Measurements from ENCODE around the gene DNM1. TPM values are rescaled to one million over a fixed set of nuclear protein-coding genes. Genes with fewer than 3 reads are reported as not detected.

The DNM1 gene
- total RNA-seq, 2 experiments from 2014 or later = 0.35 to 1.8 TPM

DNA sequence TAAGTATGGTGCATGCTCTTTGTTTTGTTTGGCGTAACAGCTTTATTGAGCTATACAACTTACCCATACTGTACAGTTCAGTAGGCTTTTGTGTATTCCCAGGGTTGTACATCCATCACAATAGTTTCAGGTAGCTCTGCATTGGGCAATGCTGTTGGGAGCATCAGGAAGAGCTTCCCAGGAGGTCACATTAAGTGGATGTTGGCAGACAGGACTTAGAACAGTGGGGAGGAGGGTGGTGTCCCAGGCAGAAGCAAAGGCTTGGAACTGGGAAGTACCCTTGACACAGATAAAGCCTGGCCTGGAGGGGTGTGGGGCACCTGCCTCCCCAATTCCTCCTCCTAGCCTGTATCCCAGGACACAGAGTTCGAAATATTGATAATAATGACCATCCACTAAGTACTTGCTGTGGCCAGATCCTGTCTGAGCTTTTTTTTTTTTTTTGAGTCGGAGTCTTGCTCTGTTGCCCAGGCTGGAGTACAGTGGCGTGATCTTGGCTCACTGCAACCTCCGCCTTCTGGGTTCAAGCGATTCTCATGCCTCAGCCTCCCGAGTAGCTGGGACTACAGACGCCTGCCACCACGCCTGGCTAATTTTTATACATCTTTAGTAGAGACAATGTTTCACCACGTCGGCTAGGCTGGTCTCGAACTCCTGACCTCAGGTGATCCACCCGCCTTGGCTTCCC lies 41.8 kb upstream of the DNM1 start:
- intact Hi-C loops (cut with micrococcal nuclease; ENCODE audit: unreplicated experiment) = no loop called here
- peak overlapping the region; percentile 99 for H3K4me3 ChIP-seq (ENCODE audit: low read depth, low read length, poor library complexity, severe bottlenecking)
- POLR2A ChIA-PET = interaction anchor here (0.5 to 0.9 kb wide), 2 partner anchors 10 to 165 kb away, joined by 4 to 5 read pairs; no protein-coding TSS in a partner anchor

GRCh38 chr9:128162215-128163026 lies 40.8 kb upstream of the DNM1 start:
- H3K79me2 ChIP-seq (ENCODE audit: insufficient read depth, low read depth, low read length) = peaks cover 4% of the 10 kb centered on the region; the same call in 1 of the 2 replicates
- POLR2A ChIA-PET = interaction anchor here (0.5 kb wide), 1 partner anchor 166 kb away, joined by 4 read pairs; no protein-coding TSS in a partner anchor
- intact Hi-C loops (cut with micrococcal nuclease; ENCODE audit: unreplicated experiment) = no loop called here
- H3K4me3 ChIP-seq (ENCODE audit: low read depth, low read length, poor library complexity, severe bottlenecking) = no peak overlapping the region
- H3K9me3 ChIP-seq (ENCODE audit: low read length) = no peaks in the 10 kb centered on the region
- CTCF ChIA-PET (ENCODE audit: unreplicated experiment) = no interaction called here
- peaks cover 14% of the 10 kb centered on the region for H3K4me1 ChIP-seq (ENCODE audit: insufficient read depth, low read length, poor library complexity, severe bottlenecking)
- no peak overlapping the region for H3K27ac ChIP-seq (ENCODE audit: low read depth, low read length, poor library complexity, severe bottlenecking)
- H4K20me1 ChIP-seq (ENCODE audit: insufficient read depth, low read length) = no peaks in the 10 kb centered on the region
- BruUV-seq (replicated peaks) = no TSS peak
- H3K36me3 ChIP-seq (ENCODE audit: insufficient read depth, low read length) = peaks cover 47% of the 10 kb centered on the region
- H2AFZ ChIP-seq (ENCODE audit: low read length) = no peak overlapping the region
- no peak overlapping the region for H3K4me2 ChIP-seq (ENCODE audit: low read length)
- no peak for DNase-seq (ENCODE audit: low spot score)
- TF ChIP-seq EZH2phosphoT487 (IDR thresholded peaks at IDR 0.05; ENCODE audit: borderline replicate concordance, low read depth, low read length) = no peak
- no peaks in the 10 kb centered on the region for H3K9me2 ChIP-seq (ENCODE audit: insufficient read depth, low read length)

More for the DNA sequence above, 41.8 kb upstream of the DNM1 start:
- H3K4me1 ChIP-seq (ENCODE audit: insufficient read depth, low read length, poor library complexity, severe bottlenecking) = peaks cover 14% of the 10 kb centered on the region
- no peak for TF ChIP-seq EZH2phosphoT487 (IDR thresholded peaks at IDR 0.05; ENCODE audit: borderline replicate concordance, low read depth, low read length)
- TF ChIP-seq, protein P1, sequence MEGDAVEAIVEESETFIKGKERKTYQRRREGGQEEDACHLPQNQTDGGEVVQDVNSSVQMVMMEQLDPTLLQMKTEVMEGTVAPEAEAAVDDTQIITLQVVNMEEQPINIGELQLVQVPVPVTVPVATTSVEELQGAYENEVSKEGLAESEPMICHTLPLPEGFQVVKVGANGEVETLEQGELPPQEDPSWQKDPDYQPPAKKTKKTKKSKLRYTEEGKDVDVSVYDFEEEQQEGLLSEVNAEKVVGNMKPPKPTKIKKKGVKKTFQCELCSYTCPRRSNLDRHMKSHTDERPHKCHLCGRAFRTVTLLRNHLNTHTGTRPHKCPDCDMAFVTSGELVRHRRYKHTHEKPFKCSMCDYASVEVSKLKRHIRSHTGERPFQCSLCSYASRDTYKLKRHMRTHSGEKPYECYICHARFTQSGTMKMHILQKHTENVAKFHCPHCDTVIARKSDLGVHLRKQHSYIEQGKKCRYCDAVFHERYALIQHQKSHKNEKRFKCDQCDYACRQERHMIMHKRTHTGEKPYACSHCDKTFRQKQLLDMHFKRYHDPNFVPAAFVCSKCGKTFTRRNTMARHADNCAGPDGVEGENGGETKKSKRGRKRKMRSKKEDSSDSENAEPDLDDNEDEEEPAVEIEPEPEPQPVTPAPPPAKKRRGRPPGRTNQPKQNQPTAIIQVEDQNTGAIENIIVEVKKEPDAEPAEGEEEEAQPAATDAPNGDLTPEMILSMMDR (conservative IDR thresholded peaks at IDR 0.05; ENCODE audit: low read length) = no peak
- H3K9me3 ChIP-seq (ENCODE audit: low read length) = no peaks in the 10 kb centered on the region
- no peak overlapping the region for H2AFZ ChIP-seq (ENCODE audit: low read length)
- no peaks in the 10 kb centered on the region for H4K20me1 ChIP-seq (ENCODE audit: insufficient read depth, low read length)
- H3K4me2 ChIP-seq (ENCODE audit: low read length) = peak overlapping the region; percentile 95
- CTCF ChIA-PET (ENCODE audit: unreplicated experiment) = no interaction called here
- no peaks in the 10 kb centered on the region for H3K9me2 ChIP-seq (ENCODE audit: insufficient read depth, low read length)
- DNase-seq (ENCODE audit: low spot score) = no peak
- TSS peak; percentile 71 for BruUV-seq (replicated peaks)
- no peak overlapping the region for H3K27ac ChIP-seq (ENCODE audit: low read depth, low read length, poor library complexity, severe bottlenecking)
- peaks cover 4% of the 10 kb centered on the region; the same call in 1 of the 2 replicates for H3K79me2 ChIP-seq (ENCODE audit: insufficient read depth, low read depth, low read length)
- peaks cover 37% of the 10 kb centered on the region for H3K36me3 ChIP-seq (ENCODE audit: insufficient read depth, low read length)

DNA sequence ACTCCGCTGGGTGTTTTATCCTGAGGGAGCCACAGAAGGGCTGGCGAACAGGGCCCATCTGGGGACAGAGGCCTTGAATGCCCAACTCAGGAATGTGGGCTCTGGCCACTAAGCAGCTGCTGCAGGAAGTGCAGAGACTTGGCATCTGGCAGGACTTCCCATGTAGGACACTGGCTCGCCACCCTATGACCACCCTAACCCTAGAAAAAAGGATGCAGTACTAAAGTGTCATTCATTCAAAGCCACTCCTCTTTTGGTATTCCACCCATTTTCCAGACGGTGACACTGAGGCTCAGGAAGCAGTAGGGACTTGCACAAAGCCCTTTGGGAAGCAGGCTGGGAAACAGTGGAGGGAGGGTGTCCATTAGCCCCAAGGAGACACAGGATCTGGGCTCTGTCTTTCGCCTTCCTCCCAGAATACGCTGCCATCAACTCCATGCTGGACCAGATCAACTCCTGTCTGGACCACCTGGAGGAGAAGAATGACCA lies 40.1 kb upstream of the DNM1 start:
- peaks cover 4% of the 10 kb centered on the region; the same call in 1 of the 2 replicates for H3K79me2 ChIP-seq (ENCODE audit: insufficient read depth, low read depth, low read length)
- no peak overlapping the region for H3K27ac ChIP-seq (ENCODE audit: low read depth, low read length, poor library complexity, severe bottlenecking)
- H3K9me2 ChIP-seq (ENCODE audit: insufficient read depth, low read length) = no peaks in the 10 kb centered on the region
- CTCF ChIA-PET (ENCODE audit: unreplicated experiment) = no interaction called here
- no peak for DNase-seq (ENCODE audit: low spot score)
- H2AFZ ChIP-seq (ENCODE audit: low read length) = no peak overlapping the region
- intact Hi-C loops (cut with micrococcal nuclease; ENCODE audit: unreplicated experiment) = no loop called here
- no peak for TF ChIP-seq EZH2phosphoT487 (IDR thresholded peaks at IDR 0.05; ENCODE audit: borderline replicate concordance, low read depth, low read length)
- TF ChIP-seq, protein P1 (conservative IDR thresholded peaks at IDR 0.05; ENCODE audit: low read length) = no peak
- no peaks in the 10 kb centered on the region for H3K9me3 ChIP-seq (ENCODE audit: low read length)
- no peaks in the 10 kb centered on the region for H4K20me1 ChIP-seq (ENCODE audit: insufficient read depth, low read length)
- no peak overlapping the region for H3K4me3 ChIP-seq (ENCODE audit: low read depth, low read length, poor library complexity, severe bottlenecking)
- BruUV-seq (replicated peaks) = no TSS peak
- POLR2A ChIA-PET = no interaction called here
- peaks cover 54% of the 10 kb centered on the region for H3K36me3 ChIP-seq (ENCODE audit: insufficient read depth, low read length)
- no peak overlapping the region for H3K4me2 ChIP-seq (ENCODE audit: low read length)
- H3K4me1 ChIP-seq (ENCODE audit: insufficient read depth, low read length, poor library complexity, severe bottlenecking) = peaks cover 14% of the 10 kb centered on the region
